ENCODE measurements around the gene DTX3. TPM values are rescaled to one million over a fixed set of nuclear protein-coding genes. Genes with fewer than 3 reads are reported as not detected.
A peak's percentile ranks its signal among the peaks of the same experiment; 100 is the strongest.
"Not testable (repeated sequence)": the region's sequence is repeated elsewhere in the genome, so short reads cannot be mapped to it uniquely, and the experiment has no call there.

DTX3 gene
- total RNA-seq, 1 experiment from 2014 or later: 67.5 TPM

DNA sequence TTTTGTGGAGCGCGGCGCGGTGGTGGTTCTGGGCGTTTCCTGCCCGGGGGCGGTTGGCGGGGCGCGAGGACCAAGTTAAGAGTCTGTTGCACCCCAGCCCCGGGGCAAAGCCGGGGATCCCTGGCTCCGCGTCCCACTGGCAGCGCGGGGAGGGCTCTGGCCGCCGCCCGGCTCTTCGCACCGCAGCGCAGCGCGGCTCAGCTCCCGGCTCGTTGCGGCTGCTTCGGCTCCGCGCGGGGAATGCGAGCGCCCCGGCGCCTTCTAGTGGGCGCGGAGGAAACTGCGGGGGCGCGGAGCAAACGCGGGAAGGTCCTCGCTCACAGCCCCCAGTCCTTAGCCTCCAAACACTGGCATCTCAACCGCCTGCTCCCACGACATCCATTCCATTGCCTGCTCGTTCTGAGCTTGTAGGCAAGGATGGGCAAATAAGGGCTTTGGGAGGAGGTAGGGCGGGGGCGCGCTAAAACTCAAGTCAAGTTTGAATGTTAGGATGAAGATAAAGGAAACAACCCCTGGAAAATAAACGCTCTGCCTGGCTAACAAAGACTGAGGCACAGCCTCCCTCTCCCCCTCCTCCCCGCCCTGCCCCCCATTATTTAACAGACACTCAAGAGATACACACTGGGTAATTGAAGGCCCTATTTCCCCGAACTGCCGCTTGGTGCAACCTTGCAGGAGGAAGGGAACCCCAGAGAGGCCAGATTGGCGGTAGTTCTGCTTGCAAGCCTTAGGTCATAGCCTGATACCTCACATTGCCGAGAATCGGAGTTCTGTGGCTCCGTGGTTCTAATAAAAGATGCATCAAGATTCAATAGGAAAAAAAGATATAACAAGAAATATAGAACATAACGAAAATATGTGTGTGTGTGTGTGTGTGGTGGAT, 28.6 kb downstream of the DTX3 start, which contains the start of gene B4GALNT1:
Gene B4GALNT1 (minus strand): TSS at position 244 of the 883 bp plus-strand sequence. CDS start 1,069 bp downstream, outside the sequence.
- Mint-ChIP-seq H3K27me3 (ENCODE audit: low read depth) (peaks cover 70% of the 10 kb centered on the region), H3K4me3 (peak within 1 kb of the TSS; percentile 66 to 87)

DNA sequence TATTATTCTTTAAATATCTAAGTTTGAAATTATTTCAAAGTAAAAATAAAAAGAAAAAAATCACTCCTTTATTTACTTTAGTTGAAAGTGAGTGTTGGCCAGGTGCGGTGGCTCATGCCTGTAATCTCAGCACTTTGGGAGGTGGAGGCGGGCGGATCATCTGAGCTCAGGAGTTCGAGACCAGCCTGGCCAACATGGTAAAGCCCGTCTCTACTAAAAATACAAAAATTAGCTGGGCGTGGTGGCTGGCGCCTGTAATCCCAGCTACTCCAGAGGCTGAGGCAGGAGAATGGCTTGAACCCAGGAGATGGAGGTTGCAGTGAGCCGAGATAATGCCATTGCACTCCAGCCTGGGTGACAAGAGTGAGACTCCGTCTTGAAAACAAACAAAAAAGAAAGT, 32.1 kb downstream of the DTX3 start:
- not testable (repeated sequence) for H2BK120ac ChIP-seq (ENCODE audit: low read depth, low read length, poor library complexity, severe bottlenecking); H3K79me2 ChIP-seq (ENCODE audit: insufficient read depth, low read length); H3K4me1 ChIP-seq (ENCODE audit: insufficient read depth, low read length); H3K23ac ChIP-seq (ENCODE audit: insufficient read length, low read depth, low read length); H2AK5ac ChIP-seq (ENCODE audit: insufficient read length, low read length); H4K20me1 ChIP-seq (ENCODE audit: control insufficient read depth, insufficient read depth, insufficient read length); H3K27me3 ChIP-seq (ENCODE audit: insufficient read depth, low read length); H3K27ac ChIP-seq (ENCODE audit: insufficient read length, low read depth, low read length); H3K14ac ChIP-seq (ENCODE audit: insufficient read depth, low read length); H3K36me3 Mint-ChIP-seq (ENCODE audit: insufficient read depth in 1 of 3, low read depth in 3 of 3); H3K9ac ChIP-seq (ENCODE audit: extremely low read depth, insufficient read length, low read length); H2BK20ac ChIP-seq (ENCODE audit: low read depth, low read length, poor library complexity, severe bottlenecking); H2AFZ ChIP-seq (ENCODE audit: low read length); H2BK15ac ChIP-seq (ENCODE audit: low read depth, low read length); H3K4ac ChIP-seq (ENCODE audit: low read depth, low read length); H3T11ph ChIP-seq (ENCODE audit: low read length); H4K91ac ChIP-seq (ENCODE audit: insufficient read length, low read depth, low read length); H3K27ac Mint-ChIP-seq; H3K9me3 Mint-ChIP-seq; H3K4me2 ChIP-seq (ENCODE audit: insufficient read depth, insufficient read length, low read length); H2BK12ac ChIP-seq (ENCODE audit: insufficient read length, low read depth, low read length); H4K5ac ChIP-seq (ENCODE audit: insufficient read length, low read depth, low read length); H3K18ac ChIP-seq (ENCODE audit: insufficient read length, low read depth, low read length); H3K9me3 ChIP-seq (ENCODE audit: control insufficient read depth, low read depth, low read length); H3K56ac ChIP-seq (ENCODE audit: insufficient read length, low read depth, low read length); H2BK5ac ChIP-seq (ENCODE audit: insufficient read length, low read length); DNase-seq; H3K4me3 Mint-ChIP-seq; H3K79me1 ChIP-seq (ENCODE audit: insufficient read depth, low read depth, low read length, poor library complexity, severe bottlenecking); H4K8ac ChIP-seq (replicated peaks; ENCODE audit: insufficient read length, low read depth, low read length)
- no CpG with 5 or more reads among the region's 9 CpGs for WGBS (ENCODE audit: extremely low coverage, insufficient read length, low lambda C conversion rate)
- Mint-ChIP-seq H3K4me1 (peaks cover 16 to 18% of the 10 kb centered on the region in 2 experiments), H3K27me3 (ENCODE audit: low read depth) (peaks cover 39% of the 10 kb centered on the region)
- peaks cover 12% of the 10 kb centered on the region for H3K23me2 ChIP-seq (ENCODE audit: insufficient read length, low read depth, low read length, poor library complexity, severe bottlenecking)

More for the DNA sequence above, 28.6 kb downstream of the DTX3 start, which contains the start of gene B4GALNT1:
- Histone ChIP-seq H2BK20ac (ENCODE audit: low read depth, low read length, poor library complexity, severe bottlenecking) (no peak within 1 kb of the TSS), H3K79me2 (ENCODE audit: insufficient read depth, low read length) (no peaks in the 10 kb centered on the region), H3T11ph (ENCODE audit: low read length) (no peak within 1 kb of the TSS), H4K5ac (ENCODE audit: insufficient read length, low read depth, low read length) (no peak within 1 kb of the TSS), H2AK5ac (ENCODE audit: insufficient read length, low read length) (no peak within 1 kb of the TSS), H3K14ac (ENCODE audit: insufficient read depth, low read length) (no peak within 1 kb of the TSS), H3K4me1 (ENCODE audit: insufficient read depth, low read length) (no peaks in the 10 kb centered on the region; the same call in 1 of the 2 replicates), H3K23ac (ENCODE audit: insufficient read length, low read depth, low read length) (no peak within 1 kb of the TSS), H3K9me3 (ENCODE audit: control insufficient read depth, low read depth, low read length) (no peaks in the 10 kb centered on the region), H4K8ac (replicated peaks; ENCODE audit: insufficient read length, low read depth, low read length) (no peak within 1 kb of the TSS), H2BK15ac (ENCODE audit: low read depth, low read length) (no peak within 1 kb of the TSS), H3K23me2 (ENCODE audit: insufficient read length, low read depth, low read length, poor library complexity, severe bottlenecking) (peaks cover 15% of the 10 kb centered on the region), H3K27me3 (ENCODE audit: insufficient read depth, low read length) (peaks cover 41% of the 10 kb centered on the region), H4K20me1 (ENCODE audit: control insufficient read depth, insufficient read depth, insufficient read length) (peaks cover 3% of the 10 kb centered on the region), H3K9ac (ENCODE audit: extremely low read depth, insufficient read length, low read length) (no peak within 1 kb of the TSS), H3K79me1 (ENCODE audit: insufficient read depth, low read depth, low read length, poor library complexity, severe bottlenecking) (no peaks in the 10 kb centered on the region), H3K18ac (ENCODE audit: insufficient read length, low read depth, low read length) (no peak within 1 kb of the TSS), H3K4ac (ENCODE audit: low read depth, low read length) (no peak within 1 kb of the TSS), H3K56ac (ENCODE audit: insufficient read length, low read depth, low read length) (no peak within 1 kb of the TSS), H3K27ac (ENCODE audit: insufficient read length, low read depth, low read length) (no peak within 1 kb of the TSS), H4K91ac (ENCODE audit: insufficient read length, low read depth, low read length) (no peak within 1 kb of the TSS), H2BK5ac (ENCODE audit: insufficient read length, low read length) (no peak within 1 kb of the TSS), H3K4me2 (ENCODE audit: insufficient read depth, insufficient read length, low read length) (peak within 1 kb of the TSS; percentile 69), H2BK12ac (ENCODE audit: insufficient read length, low read depth, low read length) (no peak within 1 kb of the TSS), H2BK120ac (ENCODE audit: low read depth, low read length, poor library complexity, severe bottlenecking) (no peak within 1 kb of the TSS), H2AFZ (ENCODE audit: low read length) (no peak within 1 kb of the TSS)
- 100% methylated on average over 1 of the region's 58 CpGs for WGBS (ENCODE audit: extremely low coverage, insufficient read length, low lambda C conversion rate)
- Mint-ChIP-seq H3K4me1 (peaks cover 10 to 22% of the 10 kb centered on the region in 2 experiments), H3K27ac (no peak within 1 kb of the TSS), H3K9me3 (no peaks in the 10 kb centered on the region), H3K36me3 (ENCODE audit: insufficient read depth in 1 of 3, low read depth in 3 of 3) (no peaks in the 10 kb centered on the region)
- DNase-seq: peak; percentile 83
- TF ChIP-seq, protein P1, sequence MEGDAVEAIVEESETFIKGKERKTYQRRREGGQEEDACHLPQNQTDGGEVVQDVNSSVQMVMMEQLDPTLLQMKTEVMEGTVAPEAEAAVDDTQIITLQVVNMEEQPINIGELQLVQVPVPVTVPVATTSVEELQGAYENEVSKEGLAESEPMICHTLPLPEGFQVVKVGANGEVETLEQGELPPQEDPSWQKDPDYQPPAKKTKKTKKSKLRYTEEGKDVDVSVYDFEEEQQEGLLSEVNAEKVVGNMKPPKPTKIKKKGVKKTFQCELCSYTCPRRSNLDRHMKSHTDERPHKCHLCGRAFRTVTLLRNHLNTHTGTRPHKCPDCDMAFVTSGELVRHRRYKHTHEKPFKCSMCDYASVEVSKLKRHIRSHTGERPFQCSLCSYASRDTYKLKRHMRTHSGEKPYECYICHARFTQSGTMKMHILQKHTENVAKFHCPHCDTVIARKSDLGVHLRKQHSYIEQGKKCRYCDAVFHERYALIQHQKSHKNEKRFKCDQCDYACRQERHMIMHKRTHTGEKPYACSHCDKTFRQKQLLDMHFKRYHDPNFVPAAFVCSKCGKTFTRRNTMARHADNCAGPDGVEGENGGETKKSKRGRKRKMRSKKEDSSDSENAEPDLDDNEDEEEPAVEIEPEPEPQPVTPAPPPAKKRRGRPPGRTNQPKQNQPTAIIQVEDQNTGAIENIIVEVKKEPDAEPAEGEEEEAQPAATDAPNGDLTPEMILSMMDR (conservative IDR thresholded peaks at IDR 0.05): peak; percentile 87
